CD4-positive, alpha-beta T cell treated with Interleukin-2 at 100 ng/mL for 4 hours (primary cell): ENCODE results near the gene MASP2.
"Not testable (repeated sequence)": the region's sequence is repeated elsewhere in the genome, so short reads cannot be mapped to it uniquely, and the experiment has no call there.

ENCODE experiments used
- DNase-seq: peaks from one replicate; pipeline ENCODE4 v3.0.0-alpha.2; 2020; ENCODE audit warnings: low spot score

MASP2 gene

GRCh38 chr1:11046625-11047365 lies at the start of gene MASP2:
Gene MASP2, minus strand, starts transcription at chr1:11047239. Its CDS starts 32 bp downstream, at chr1:11047207.
- no peak for DNase-seq

- not testable (repeated sequence) for DNase-seq
Measured at GRCh38 chr1:11083784-11084183, 36.7 kb upstream of the MASP2 start.

DNA sequence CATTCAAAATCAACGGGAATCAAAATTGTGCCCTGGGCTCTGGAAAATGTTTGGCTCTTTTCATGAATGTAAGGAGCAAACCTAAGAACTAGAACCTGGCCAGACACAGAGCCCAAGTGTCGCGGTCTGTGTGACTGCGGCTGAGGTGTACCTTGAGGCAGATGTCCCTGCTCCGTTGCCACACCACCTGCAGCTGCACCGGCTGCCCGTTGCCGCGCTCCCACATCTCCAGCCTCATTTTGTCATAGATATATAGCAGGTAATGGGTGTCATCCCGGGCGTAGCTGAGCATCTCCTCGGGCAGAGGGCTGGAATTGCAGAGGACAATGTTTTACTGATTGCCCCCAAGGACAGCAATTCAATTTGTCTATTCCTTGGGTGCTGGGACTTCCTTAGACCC lies 33.9 kb upstream of the MASP2 start:
- no peak for DNase-seq

- DNase-seq = no peak
Measured at GRCh38 chr1:11078631-11079030, 31.6 kb upstream of the MASP2 start.

DNA sequence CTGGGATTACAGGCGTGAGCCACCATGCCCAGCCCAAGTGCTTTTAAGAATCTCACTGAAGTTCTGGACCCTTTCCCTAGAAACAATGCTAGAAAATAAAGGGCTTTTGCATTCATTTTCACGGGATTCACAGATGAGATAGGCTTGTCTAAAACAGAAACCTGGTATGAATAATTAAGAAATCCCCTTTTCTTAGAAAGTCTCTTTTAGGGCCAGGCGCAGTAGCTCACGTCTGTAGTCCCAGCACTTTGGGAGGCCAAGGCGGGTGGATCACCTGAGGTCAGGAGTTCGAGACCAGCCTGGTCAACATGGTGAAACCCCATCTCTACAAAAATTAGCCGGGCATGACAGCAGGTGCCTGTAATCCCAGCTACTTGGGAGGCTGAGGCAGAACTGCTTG lies 26.4 kb upstream of the MASP2 start:
- not testable (repeated sequence) for DNase-seq

- DNase-seq = no peak
Measured at GRCh38 chr1:11072216-11072917, 25.3 kb upstream of the MASP2 start.

GRCh38 chr1:11071463-11072215 lies 24.6 kb upstream of the MASP2 start:
- no peak for DNase-seq

- DNase-seq = no peak
Measured at GRCh38 chr1:11070876-11071275, 23.8 kb upstream of the MASP2 start.

GRCh38 chr1:11068600-11069473 lies 21.8 kb upstream of the MASP2 start:
- DNase-seq = no peak

DNA sequence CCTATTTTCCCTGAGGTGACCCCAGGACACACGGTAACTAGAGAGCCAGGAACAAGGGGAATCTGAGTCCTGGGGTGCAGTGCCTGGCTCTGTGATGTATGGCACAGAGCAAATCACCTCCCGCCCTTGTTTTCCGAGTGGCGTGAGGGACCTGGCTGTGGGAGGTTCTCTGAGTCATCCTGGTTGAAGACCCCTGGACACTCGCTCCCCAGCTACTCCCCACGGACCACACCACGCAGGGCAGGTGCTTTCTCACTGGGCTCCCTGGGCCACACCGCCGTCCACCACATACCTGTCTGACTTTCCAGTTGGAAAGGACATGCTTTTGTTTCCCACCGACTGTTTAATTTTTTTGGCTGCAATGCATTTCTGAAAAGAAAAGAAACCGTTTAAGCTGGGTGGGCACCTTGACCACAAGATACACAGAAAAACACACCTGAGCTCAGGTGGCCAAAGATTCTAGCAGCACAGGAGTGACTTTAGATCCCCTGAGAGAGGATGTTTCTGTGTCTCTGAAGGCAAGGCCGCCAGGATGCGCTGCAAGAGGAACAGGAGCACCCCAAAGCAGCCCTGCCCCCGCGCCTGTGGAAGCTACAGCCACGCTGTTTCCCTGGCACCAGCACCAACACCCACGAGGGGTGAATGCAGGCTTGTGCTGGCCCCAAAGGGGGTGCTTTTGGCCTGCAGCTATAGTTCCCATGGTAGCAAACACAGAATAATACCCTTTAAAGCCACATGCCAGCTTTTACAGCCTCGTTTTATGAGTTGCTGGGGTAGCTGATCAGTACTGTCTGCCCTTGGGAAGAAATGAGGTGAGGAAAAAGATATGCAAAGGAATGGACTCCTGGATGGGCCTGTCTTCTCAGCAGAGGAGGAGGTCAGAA lies 20.9 kb upstream of the MASP2 start:
- DNase-seq = no peak

DNA sequence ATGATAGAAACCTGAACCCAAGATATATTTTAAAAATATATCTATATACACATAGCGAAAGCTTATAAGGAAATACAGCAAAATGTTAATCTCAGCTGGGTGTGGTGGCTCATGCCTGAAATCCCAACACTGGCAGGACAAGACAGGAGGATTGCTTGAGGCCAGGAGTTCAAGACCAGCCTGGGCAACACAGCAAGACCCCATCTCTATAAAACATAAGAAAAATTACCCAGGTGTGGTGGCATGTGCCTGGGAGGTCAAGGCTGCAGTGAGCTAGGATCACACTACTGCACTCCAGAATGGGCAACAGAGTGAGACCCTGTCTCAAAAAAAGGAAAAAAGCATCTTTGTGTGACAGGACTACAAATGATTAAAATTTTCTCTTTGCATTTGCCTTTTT lies 18.8 kb upstream of the MASP2 start:
- no peak for DNase-seq

DNA sequence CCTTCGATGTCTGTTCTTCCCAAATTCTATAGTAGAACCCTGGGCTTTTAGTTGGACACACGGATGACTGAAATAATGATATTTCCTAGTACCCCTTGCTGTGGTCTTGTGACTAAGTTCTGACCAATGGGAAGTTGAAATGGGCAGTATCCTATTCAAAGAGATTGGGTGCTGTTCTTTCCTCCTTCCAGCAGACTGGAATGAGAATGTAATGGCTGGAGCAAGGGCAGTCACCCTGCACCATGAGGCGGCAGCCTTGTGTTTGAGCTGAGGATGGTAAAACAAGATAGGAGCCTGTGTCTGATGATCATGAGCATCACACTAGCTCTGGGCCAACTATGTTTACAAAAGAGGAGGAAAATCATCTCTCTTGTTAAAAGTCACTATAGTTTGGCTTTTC lies 17.9 kb upstream of the MASP2 start:
- no peak for DNase-seq

DNA sequence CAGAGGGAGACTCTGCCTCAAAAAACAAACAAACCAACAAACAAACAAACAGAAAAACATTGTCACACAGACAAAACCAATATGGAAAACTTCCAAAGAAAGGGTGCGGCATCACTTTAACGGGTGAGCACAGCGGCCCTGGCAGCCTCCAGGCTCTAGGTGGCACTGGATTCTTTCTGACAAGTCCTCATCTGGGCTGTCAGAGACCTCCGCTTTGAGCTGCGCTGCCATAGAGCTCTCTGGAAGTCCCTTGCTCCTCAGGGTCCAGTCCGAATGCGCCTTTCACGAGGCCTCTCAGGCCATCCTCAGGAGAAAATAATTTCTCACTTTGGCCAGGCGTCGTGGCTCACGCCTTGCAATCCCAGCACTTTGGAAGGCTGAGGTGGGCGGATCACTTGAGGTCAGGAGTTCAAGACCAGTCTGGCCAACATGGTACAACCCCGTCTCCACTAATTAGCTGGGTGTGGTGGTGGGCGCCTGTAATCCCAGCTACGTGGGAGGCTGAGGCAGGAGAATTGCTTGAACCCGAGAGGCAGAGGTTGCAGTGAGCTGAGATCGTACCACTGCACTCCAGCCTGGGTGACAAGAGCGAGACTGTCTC lies 17.0 kb upstream of the MASP2 start:
- DNase-seq = not testable (repeated sequence)

DNA sequence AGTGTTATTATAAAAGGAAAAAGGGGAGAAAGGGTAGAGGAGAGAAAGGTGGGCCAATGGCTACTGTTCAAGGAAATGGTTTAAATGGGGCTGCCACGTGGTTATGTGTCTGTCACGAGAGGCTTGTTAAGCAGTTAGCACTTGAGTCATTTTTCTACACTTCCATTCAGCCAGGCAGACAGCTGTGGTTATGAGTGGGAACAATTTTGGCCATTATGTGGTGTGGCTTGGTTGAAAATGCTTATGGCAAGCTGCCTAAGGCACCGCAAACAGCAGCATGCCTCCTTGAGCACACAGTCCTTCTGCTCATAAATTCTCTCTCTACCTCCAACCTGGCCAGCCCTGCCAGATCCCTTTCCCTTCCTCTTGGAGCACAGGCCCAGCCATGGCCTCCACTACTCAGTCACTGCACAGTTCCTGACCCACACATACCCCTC lies 15.9 kb upstream of the MASP2 start:
- DNase-seq = peak; percentile 34

- DNase-seq = no peak
Measured at GRCh38 chr1:11061652-11062365, 14.8 kb upstream of the MASP2 start.

- DNase-seq = peak; percentile 89
Measured at GRCh38 chr1:11059968-11060830, 13.2 kb upstream of the MASP2 start, which contains the start of gene SRM. Gene SRM, minus strand, starts transcription at chr1:11060018. Its CDS starts 75 bp downstream, at chr1:11059943.

GRCh38 chr1:11059155-11059967 lies 12.3 kb upstream of the MASP2 start:
- no peak for DNase-seq
